Measurements from ENCODE around the gene CAB39L. TPM values are rescaled to one million over a fixed set of nuclear protein-coding genes. Genes with fewer than 3 reads are reported as not detected.

The CAB39L gene
- total and polyA plus RNA-seq, 2 of the 13 experiments (the other 11 are each of a cell fraction or from before 2014, with no cell fraction given), result 3.1 to 6.1 TPM

GRCh38 chr13:49481788-49482187, 37.9 kb upstream of the CAB39L start:
- no peaks in the 10 kb centered on the region for H3K9me3 ChIP-seq (ENCODE audit: low read length)
- FAIRE-seq (no peak), ATAC-seq (no peak), DNase-seq (ENCODE audit: low spot score) (no peak)
- no peak overlapping the region for H3K4me3 ChIP-seq (replicated peaks in 1 of 3; ENCODE audit: insufficient read depth in 1 of 3, low read depth in 2 of 3, low read length in 3 of 3)
- H3K79me2 ChIP-seq (ENCODE audit: insufficient read depth, low read length), result no peaks in the 10 kb centered on the region
- H3K27ac ChIP-seq (ENCODE audit: extremely low read length, insufficient read depth, low read length), result no peak overlapping the region
- intact Hi-C loops (cut with micrococcal nuclease; ENCODE audit: unreplicated experiment) (no loop called here), in situ Hi-C loops (cut with HindIII; ENCODE audit: extremely low pct_ligation_motif_present, low pct_unique_long_range_greater_than_20kb) (no loop called here)
- CTCF ChIA-PET (ENCODE audit: low intra/inter-chr PET ratio, low total read pairs), result no interaction called here
- H4K20me1 ChIP-seq (ENCODE audit: insufficient read depth, low read length), result no peaks in the 10 kb centered on the region
- H3K36me3 ChIP-seq (replicated peaks in 1 of 2; ENCODE audit: control insufficient read depth in 1 of 2, insufficient read depth in 2 of 2, low read length in 2 of 2), result peaks cover 11 to 36% of the 10 kb centered on the region in 2 experiments
- H3K4me1 ChIP-seq (ENCODE audit: insufficient read depth, low read length), result peaks cover 26% of the 10 kb centered on the region
- no peak overlapping the region for H2AFZ ChIP-seq (ENCODE audit: low read length)
- 97% methylated on average over 5 of the region's 5 CpGs for WGBS (ENCODE audit: low lambda C conversion rate)
- H3K9ac ChIP-seq (ENCODE audit: insufficient read depth, low read depth, low read length), result no peak overlapping the region
- no TSS peak for BruUV-seq (replicated peaks)
- TF ChIP-seq SMARCC2 (IDR thresholded peaks at IDR 0.05), result no peak
- H3K4me2 ChIP-seq (ENCODE audit: low read depth, low read length), result no peak overlapping the region
- no peaks in the 10 kb centered on the region for H3K27me3 ChIP-seq (ENCODE audit: control insufficient read depth in 1 of 2, insufficient read depth in 2 of 2, low read length in 2 of 2)
- POLR2A ChIA-PET, result no interaction called here

DNA sequence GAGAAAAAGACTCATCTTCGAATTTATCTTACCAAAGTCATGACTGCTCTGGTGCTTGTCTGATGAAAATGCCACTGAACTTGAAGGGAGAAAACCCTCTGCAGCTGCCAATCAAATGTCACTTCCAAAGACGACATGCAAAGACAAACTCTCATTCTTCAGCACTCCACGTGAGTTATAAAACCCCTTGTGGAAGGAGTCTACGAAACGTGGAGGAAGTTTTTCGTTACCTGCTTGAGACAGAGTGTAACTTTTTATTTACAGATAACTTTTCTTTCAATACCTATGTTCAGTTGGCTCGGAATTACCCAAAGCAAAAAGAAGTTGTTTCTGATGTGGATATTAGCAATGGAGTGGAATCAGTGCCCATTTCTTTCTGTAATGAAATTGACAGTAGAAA, 32.7 kb upstream of the CAB39L start:
- H3K9ac ChIP-seq (ENCODE audit: insufficient read depth, low read depth, low read length), result no peak overlapping the region
- in situ Hi-C loops (cut with HindIII; ENCODE audit: extremely low pct_ligation_motif_present, low pct_unique_long_range_greater_than_20kb), result no loop called here
- ATAC-seq, result no peak
- no peaks in the 10 kb centered on the region for H3K4me1 ChIP-seq (ENCODE audit: insufficient read depth, low read length)
- no TSS peak for BruUV-seq (replicated peaks)
- TF ChIP-seq ZNF891 (CRISPR knock-in tag; IDR thresholded peaks at IDR 0.05), result no peak
- TF ChIP-seq ATF1 (CRISPR knock-in tag; IDR thresholded peaks at IDR 0.05), result no peak
- no peak for TF ChIP-seq GABPB1 (CRISPR knock-in tag; IDR thresholded peaks at IDR 0.05)
- TF ChIP-seq ZFP1 (CRISPR knock-in tag; IDR thresholded peaks at IDR 0.05), result no peak
- TF ChIP-seq RELA (CRISPR knock-in tag; IDR thresholded peaks at IDR 0.05), result no peak
- TF ChIP-seq POGZ (CRISPR knock-in tag; IDR thresholded peaks at IDR 0.05), result no peak
- TF ChIP-seq ZNF790 (CRISPR knock-in tag; IDR thresholded peaks at IDR 0.05; ENCODE audit: borderline replicate concordance), result no peak
- TF ChIP-seq PHF20 (CRISPR knock-in tag; IDR thresholded peaks at IDR 0.05), result no peak
- no peak for TF ChIP-seq TAF15 (IDR thresholded peaks at IDR 0.05; ENCODE audit: low read depth, low read length, poor library complexity, severe bottlenecking)
- no peak for TF ChIP-seq PTBP1 (IDR thresholded peaks at IDR 0.05; ENCODE audit: low read depth, low read length, poor library complexity, severe bottlenecking)
- no peak for TF ChIP-seq SKI (IDR thresholded peaks at IDR 0.05; ENCODE audit: partially characterized antibody)
- TF ChIP-seq BCL3 (CRISPR knock-in tag; IDR thresholded peaks at IDR 0.05), result no peak
- no peak for TF ChIP-seq ZNF121 (CRISPR knock-in tag; IDR thresholded peaks at IDR 0.05)
- TF ChIP-seq ZNF234 (CRISPR knock-in tag; conservative IDR thresholded peaks at IDR 0.05), result no peak
- TF ChIP-seq SCMH1 (CRISPR knock-in tag; IDR thresholded peaks at IDR 0.05; ENCODE audit: borderline replicate concordance), result no peak
- TF ChIP-seq FOXM1 (CRISPR knock-in tag; IDR thresholded peaks at IDR 0.05), result no peak
- no peak for TF ChIP-seq ZNF3 (CRISPR knock-in tag; IDR thresholded peaks at IDR 0.05)
- TF ChIP-seq ZKSCAN8 (CRISPR knock-in tag; IDR thresholded peaks at IDR 0.05; ENCODE audit: borderline replicate concordance), result no peak
- TF ChIP-seq TGIF2 (CRISPR knock-in tag; IDR thresholded peaks at IDR 0.05), result no peak
- intact Hi-C loops (cut with micrococcal nuclease; ENCODE audit: unreplicated experiment), result no loop called here
- no peak for DNase-seq (ENCODE audit: low spot score)
- ChIA-PET CTCF (ENCODE audit: low intra/inter-chr PET ratio, low total read pairs) (no interaction called here), POLR2A (interaction anchor here (1.8 kb wide), 1 partner anchor 10 kb away, joined by 5 read pairs; no protein-coding TSS in a partner anchor)
- no peak overlapping the region for H3K27ac ChIP-seq (ENCODE audit: extremely low read length, insufficient read depth, low read length)
- no peak overlapping the region for H3K4me3 ChIP-seq (replicated peaks in 1 of 3; ENCODE audit: insufficient read depth in 1 of 3, low read depth in 2 of 3, low read length in 3 of 3)
- no peaks in the 10 kb centered on the region for H3K79me2 ChIP-seq (ENCODE audit: insufficient read depth, low read length)
- no peak for FAIRE-seq
- no peaks in the 10 kb centered on the region for H4K20me1 ChIP-seq (ENCODE audit: insufficient read depth, low read length)
- no peak overlapping the region for H2AFZ ChIP-seq (ENCODE audit: low read length)
- H3K36me3 ChIP-seq (replicated peaks in 1 of 2; ENCODE audit: control insufficient read depth in 1 of 2, insufficient read depth in 2 of 2, low read length in 2 of 2), result peaks cover 16 to 54% of the 10 kb centered on the region in 2 experiments
- 89% methylated on average over 7 of the region's 7 CpGs for WGBS (ENCODE audit: low lambda C conversion rate)
- no peaks in the 10 kb centered on the region for H3K9me3 ChIP-seq (ENCODE audit: low read length)
- no peaks in the 10 kb centered on the region for H3K27me3 ChIP-seq (ENCODE audit: control insufficient read depth in 1 of 2, insufficient read depth in 2 of 2, low read length in 2 of 2)
- H3K4me2 ChIP-seq (ENCODE audit: low read depth, low read length), result no peak overlapping the region

Measured in HepG2 (cell line).